Panc1 (cell line): ENCODE data around the gene ARHGAP45.

Experiments
- CTCF ChIP-seq: fragments of 450-650 bp; IDR thresholded peaks from 2 replicates; pipeline ENCODE4 v1.5.1; 2017; ENCODE audit warnings: mild to moderate bottlenecking
- POLR2AphosphoS5 ChIP-seq: IDR thresholded peaks from 2 replicates; pipeline ENCODE4 v1.6.1; 2012; ENCODE audit warnings: mild to moderate bottlenecking, low read depth, low read length, moderate library complexity

DNA sequence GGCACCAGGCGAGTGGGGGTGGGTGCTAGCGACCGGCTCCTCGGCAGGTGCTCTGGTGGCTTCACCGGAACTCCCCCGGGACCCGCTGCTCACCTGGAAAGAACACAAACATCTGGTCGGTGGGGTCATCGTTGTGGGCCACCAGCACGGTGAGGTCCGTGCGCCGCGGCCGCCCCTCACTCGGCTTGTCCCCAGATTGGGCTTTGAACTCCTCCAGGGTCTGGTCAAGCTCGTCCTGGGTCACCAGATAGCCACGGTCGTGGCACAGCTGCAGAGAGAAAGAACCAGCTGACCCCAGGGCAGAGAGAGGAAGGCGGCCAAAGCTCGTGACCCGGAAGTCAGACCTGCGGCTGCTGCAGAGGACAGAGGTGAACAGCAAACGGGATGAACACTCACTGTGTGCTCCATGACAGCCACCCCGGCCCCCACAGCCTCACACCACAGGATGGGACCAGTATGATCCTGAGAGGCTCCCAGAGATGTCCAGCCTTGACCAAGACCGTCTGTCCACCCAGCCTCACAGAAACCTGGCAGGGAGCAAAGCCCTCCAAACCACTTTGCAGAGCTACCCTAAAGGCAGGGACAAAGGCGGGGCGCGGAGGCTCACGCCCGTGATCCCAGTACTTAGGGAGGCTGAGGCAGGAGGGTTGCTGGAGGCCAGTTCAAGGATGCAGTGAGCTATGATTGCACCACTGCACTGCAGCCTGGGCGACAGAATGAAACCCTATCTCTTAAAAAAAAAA lies 27.0 kb downstream of the ARHGAP45 start:
- no peak for TF ChIP-seq CTCF
- TF ChIP-seq POLR2AphosphoS5, result no peak
